A549 (cell line): Measurements from ENCODE around the gene NMT1.
A peak's percentile ranks its signal among the peaks of the same experiment; 100 is the strongest.

Experiments
- ATOH8 ChIP-seq: fragments of 250-450 bp; sonication (Bioruptor Pico); IDR thresholded peaks from 2 replicates; pipeline ENCODE4 v1.5.0; 2020; ENCODE audit warnings: low read depth, mild to moderate bottlenecking, moderate library complexity
- CTCF ChIP-seq: fragments of >200 bp; sonication (Bioruptor Twin); formaldehyde crosslinking; IDR thresholded peaks from 3 replicates; pipeline ENCODE4 v1.5.1; 2016
- ELK1 ChIP-seq: fragments of 150-350 bp; IDR thresholded peaks from 2 replicates; pipeline ENCODE4 v1.6.1; 2014; ENCODE audit warnings: low read depth, mild to moderate bottlenecking, low read length
- JUN ChIP-seq, 2 experiments: fragments of >200 bp; sonication (Bioruptor Twin); formaldehyde crosslinking; IDR thresholded peaks; 2 replicates in 1 of 2; 3 replicates in 1 of 2; pipeline ENCODE4 v1.6.1; 2016 to 2017
- KDM1A ChIP-seq: fragments of 200-600 bp; sonication (generic); IDR thresholded peaks from 2 replicates; pipeline ENCODE4 v1.6.1; 2016; ENCODE audit warnings: low read depth, mild to moderate bottlenecking
- MAZ ChIP-seq: fragments of 150-350 bp; IDR thresholded peaks from 2 replicates; pipeline ENCODE4 v1.6.1; 2014; ENCODE audit warnings: antibody characterized with exemption, low read depth, low read length, borderline replicate concordance
- SREBF2 ChIP-seq: fragments of 450-650 bp; IDR thresholded peaks from 2 replicates; pipeline ENCODE4 v1.6.1; 2014; ENCODE audit warnings: mild to moderate bottlenecking, moderate library complexity

- TF ChIP-seq CTCF = no peak
- TF ChIP-seq ATOH8 (CRISPR knock-in tag) = no peak
- TF ChIP-seq JUN (IDR thresholded peaks at IDR 0.05) = 0 out of 5 replicates have a peak, but pooled peaks of 1 of the 2 experiments have one; percentile 19
- TF ChIP-seq ELK1 = no peak
- no peak for TF ChIP-seq KDM1A
- no peak for TF ChIP-seq MAZ
- TF ChIP-seq SREBF2 = no peak
These were observed 69.0 kb downstream of the NMT1 start for GRCh38 chr17:45129940-45130680.
